B cell (primary cell): ENCODE results near the gene CHKA. TPM values are rescaled to one million over a fixed set of nuclear protein-coding genes. Genes with fewer than 3 reads are reported as not detected.

ENCODE experiments used
- ATAC-seq: fragments of 200-7000 bp; cut with Tn5 transposase; one replicate; pipeline ENCODE4 v1.10.0; 2021; ENCODE audit warnings: low read depth, mild to moderate bottlenecking, moderate number of reproducible peaks, moderate library complexity
- CTCF ChIA-PET: fragments of 350-600 bp; sonication (Branson Sonifier 250); formaldehyde crosslinking; loops from one replicate; lab custom pipeline; 2021; ENCODE audit warnings: antibody characterized with exemption, inconsistent platforms; lab: Charles Lee
- POLR2A ChIA-PET: fragments of 350-600 bp; sonication (Branson Sonifier 250); formaldehyde crosslinking; loops from one replicate; lab custom pipeline; 2021; ENCODE audit warnings: antibody characterized with exemption; lab: Charles Lee
- DNase-seq: peaks from one replicate; pipeline ENCODE4 v3.0.0; 2013
- H2AFZ ChIP-seq: 2 replicates; pipeline ENCODE4 v1.6.1; 2012; ENCODE audit warnings: mild to moderate bottlenecking, low read depth, low read length; ENCODE audit not compliant: insufficient read depth, poor library complexity, severe bottlenecking
- H3K27ac ChIP-seq, 2 donors: 1 replicate in 1 of 2; 2 replicates in 1 of 2; pipeline ENCODE4 v1.5.1; 2012 to 2013; ENCODE audit warnings: low read length in 2 of 2, mild to moderate bottlenecking in 2 of 2, moderate library complexity in 1 of 2
- H3K27me3 ChIP-seq, 4 experiments: fragments of 200-600 bp in 1 of 4; sonication (generic) in 1 of 4; replicated peaks in 1 of 4; 1 replicate in 2 of 4; 2 replicates in 2 of 4; pipeline versions ENCODE4 v1.6.1 to v1.7.0; 2013 to 2016; ENCODE audit warnings: low read length in 3 of 4, mild to moderate bottlenecking in 2 of 4, mixed read lengths in 1 of 4, moderate library complexity in 1 of 4; ENCODE audit not compliant: insufficient read depth in 4 of 4, control insufficient read depth in 3 of 4; ENCODE audit errors: control extremely low read depth in 1 of 4
- H3K36me3 ChIP-seq, 2 experiments: replicated peaks in 1 of 2; 1 replicate in 1 of 2; 2 replicates in 1 of 2; pipeline versions ENCODE4 v1.6.1 to v1.7.1; 2013; ENCODE audit warnings: low read length in 1 of 2; ENCODE audit not compliant: insufficient read depth in 2 of 2, control insufficient read depth in 1 of 2; ENCODE audit errors: control extremely low read depth in 1 of 2, extremely low read depth in 1 of 2
- H3K4me1 ChIP-seq, 2 donors: fragments of 200-600 bp in 1 of 2; sonication (generic) in 1 of 2; 1 replicate in 1 of 2; 2 replicates in 1 of 2; pipeline versions ENCODE4 v1.5.1 to v1.6.1; 2013 to 2017; ENCODE audit warnings: low read length in 2 of 2; ENCODE audit not compliant: control insufficient read depth in 2 of 2, insufficient read depth in 2 of 2
- H3K4me2 ChIP-seq: replicated peaks from 2 replicates; pipeline ENCODE3; 2012; ENCODE audit warnings: mild to moderate bottlenecking, low read depth, low read length; ENCODE audit not compliant: poor library complexity, severe bottlenecking
- H3K4me3 ChIP-seq, 5 experiments: fragments of 200-600 bp in 1 of 5; sonication (generic) in 1 of 5; 1 replicate in 3 of 5; 2 replicates in 2 of 5; pipeline versions ENCODE4 v1.5.1 to v1.7.0; 2011 to 2016; ENCODE audit warnings: low read length in 4 of 5, mild to moderate bottlenecking in 4 of 5, low read depth in 2 of 5, control low read depth in 1 of 5, moderate library complexity in 1 of 5; ENCODE audit not compliant: insufficient read depth in 1 of 5; ENCODE audit errors: control extremely low read depth in 1 of 5, extremely low read depth in 1 of 5
- H3K79me2 ChIP-seq: fragments of 200-600 bp; sonication (generic); one replicate; pipeline ENCODE4 v1.6.0; 2016; ENCODE audit warnings: low read length; ENCODE audit not compliant: control insufficient read depth, insufficient read depth
- H3K9ac ChIP-seq: fragments of 200-600 bp; sonication (generic); 2 replicates; pipeline ENCODE4 v1.6.1; 2017; ENCODE audit warnings: mild to moderate bottlenecking, low read length, moderate library complexity
- H3K9me3 ChIP-seq, 3 donors: one replicate each; pipeline versions ENCODE4 v1.6.1 to v1.7.1; 2013; ENCODE audit warnings: low read length in 2 of 3; ENCODE audit not compliant: control insufficient read depth in 2 of 3, insufficient read depth in 1 of 3; ENCODE audit errors: control extremely low read depth in 1 of 3
- H4K20me1 ChIP-seq: 2 replicates; pipeline ENCODE4 v1.6.0; 2012; ENCODE audit warnings: mild to moderate bottlenecking, low read length; ENCODE audit not compliant: insufficient read depth, control insufficient read depth, poor library complexity, severe bottlenecking
- H3K27ac Mint-ChIP-seq: one replicate; pipeline ENCODE4 v1.8.0; 2021; ENCODE audit warnings: mixed read lengths
- H3K27me3 Mint-ChIP-seq: one replicate; pipeline ENCODE4 v1.8.0; 2021; ENCODE audit warnings: mixed read lengths
- H3K4me1 Mint-ChIP-seq: one replicate; pipeline ENCODE4 v1.8.0; 2021; ENCODE audit warnings: mixed read lengths
- H3K4me3 Mint-ChIP-seq: one replicate; pipeline ENCODE4 v1.8.0; 2021; ENCODE audit warnings: mixed read lengths
- H3K9me3 Mint-ChIP-seq: one replicate; pipeline ENCODE4 v1.8.0; 2022; ENCODE audit warnings: mixed read lengths; ENCODE audit not compliant: insufficient read depth
- EZH2 ChIP-seq: IDR thresholded peaks from 2 replicates; pipeline ENCODE4 v1.6.1; 2012; ENCODE audit warnings: borderline replicate concordance, low read depth, mild to moderate bottlenecking, moderate library complexity, low read length; ENCODE audit not compliant: insufficient read depth, poor library complexity, severe bottlenecking
- WGBS: methylation state at CpG from one replicate; pipeline ENCODE4 v1.1.5; 2013; ENCODE audit warnings: missing lambda C conversion rate; ENCODE audit not compliant: insufficient coverage; 5-methylcytosine and 5-hydroxymethylcytosine counted together
- intact Hi-C: fragments of 100-400 bp; cut with micrococcal nuclease; formaldehyde crosslinking; loops from one replicate; pipeline ENCODE4 v1.10.0; 2022
- polyA plus RNA-seq: library from polyadenylated mRNA; depleted of rRNA; stranded (reverse); fragments of >200 nt; gene quantifications from 2 replicates; pipeline ENCODE4 v1.2.3, GENCODE V29; 2012
- total RNA-seq, 2 donors: library from RNA; stranded (reverse); fragments of 120-200 nt in 1 of 2; gene quantifications; 1 replicate in 1 of 2; 2 replicates in 1 of 2; pipeline versions ENCODE4 v1.2.3 to v1.2.4, GENCODE V29; 2013 to 2022
- TF ChIP-seq, protein P1 (sequence below): fragments of 200-600 bp; IDR thresholded peaks from one replicate; pipeline ENCODE4 v1.8.0; 2022; ENCODE audit warnings: antibody characterized with exemption, mild to moderate bottlenecking

Gene CHKA
- total and polyA plus RNA-seq, 2 donors (not counting 1 experiment from before 2014, with no cell fraction given), result 10.6 to 20.6 TPM

DNA sequence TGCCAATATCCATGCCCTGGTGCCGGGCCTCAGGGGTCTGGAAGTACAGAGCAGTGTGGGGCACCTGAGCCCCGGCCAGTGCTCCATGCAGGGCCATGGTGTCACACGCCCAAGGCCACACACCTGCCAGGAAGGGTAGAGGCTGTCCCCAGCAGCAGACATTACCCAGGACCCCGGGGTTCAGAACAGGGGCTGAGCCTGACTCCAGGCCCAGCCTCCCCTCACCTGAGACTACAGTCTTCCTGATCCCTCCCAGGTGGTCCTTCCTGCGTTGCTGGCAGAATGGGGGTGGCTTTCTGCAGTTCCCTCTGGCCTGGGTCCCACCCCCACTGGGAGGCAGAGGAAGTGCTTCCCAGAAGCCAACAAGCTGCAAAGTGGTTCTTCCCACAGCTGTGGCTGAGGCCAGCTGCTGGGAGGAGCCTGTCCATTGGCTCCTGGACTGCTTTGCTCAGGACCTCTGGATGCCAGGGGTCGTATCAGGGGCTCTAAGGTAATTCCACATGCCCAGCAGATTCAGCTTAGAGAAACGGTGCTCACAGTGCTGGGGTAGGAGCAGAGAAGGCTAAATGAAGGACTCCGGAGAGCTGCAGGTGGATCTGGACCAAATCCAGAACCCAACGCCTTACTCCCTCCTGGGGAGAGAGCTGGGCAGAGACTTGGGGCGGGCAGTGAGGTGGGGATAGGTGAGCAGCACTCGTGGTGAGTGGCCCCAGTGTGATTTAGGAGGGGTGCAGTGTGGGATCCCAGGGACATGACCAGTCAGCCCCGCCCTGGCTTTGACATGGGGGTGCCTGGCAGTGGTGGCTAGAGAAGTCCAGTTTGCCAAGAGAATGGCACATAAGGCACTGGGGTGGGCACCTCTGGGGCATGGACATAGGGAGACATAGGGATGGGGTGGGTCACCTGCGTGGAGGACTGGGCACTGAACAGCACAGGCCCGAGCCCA is 69.7 kb downstream of the CHKA start:
- ChIA-PET POLR2A (no interaction called here), CTCF (interaction anchor here (2.0 kb wide), 1 partner anchor 13 kb away, joined by 4 read pairs; the partner anchor contains the start of gene TCIRG1)
- Histone ChIP-seq H3K4me1 (no peaks in the 10 kb centered on the region), H3K9ac (no peak overlapping the region), H3K27me3 (no peaks in the 10 kb centered on the region), H3K4me2 (no peak overlapping the region), H3K79me2 (no peaks in the 10 kb centered on the region), H2AFZ (no peak overlapping the region), H4K20me1 (no peaks in the 10 kb centered on the region), H3K36me3 (peaks cover 0 to 50% of the 10 kb centered on the region in 2 experiments), H3K4me3 (no peak overlapping the region), H3K9me3 (no peaks in the 10 kb centered on the region), H3K27ac (no peak overlapping the region)
- Mint-ChIP-seq H3K27ac (peak overlapping the region; percentile 37), H3K9me3 (no peaks in the 10 kb centered on the region), H3K4me3 (no peak overlapping the region), H3K4me1 (no peaks in the 10 kb centered on the region), H3K27me3 (no peaks in the 10 kb centered on the region)
- intact Hi-C loops, result no loop called here
- DNase-seq (no peak), ATAC-seq (no peak)
- no peak for TF ChIP-seq EZH2
- TF ChIP-seq, protein P1, sequence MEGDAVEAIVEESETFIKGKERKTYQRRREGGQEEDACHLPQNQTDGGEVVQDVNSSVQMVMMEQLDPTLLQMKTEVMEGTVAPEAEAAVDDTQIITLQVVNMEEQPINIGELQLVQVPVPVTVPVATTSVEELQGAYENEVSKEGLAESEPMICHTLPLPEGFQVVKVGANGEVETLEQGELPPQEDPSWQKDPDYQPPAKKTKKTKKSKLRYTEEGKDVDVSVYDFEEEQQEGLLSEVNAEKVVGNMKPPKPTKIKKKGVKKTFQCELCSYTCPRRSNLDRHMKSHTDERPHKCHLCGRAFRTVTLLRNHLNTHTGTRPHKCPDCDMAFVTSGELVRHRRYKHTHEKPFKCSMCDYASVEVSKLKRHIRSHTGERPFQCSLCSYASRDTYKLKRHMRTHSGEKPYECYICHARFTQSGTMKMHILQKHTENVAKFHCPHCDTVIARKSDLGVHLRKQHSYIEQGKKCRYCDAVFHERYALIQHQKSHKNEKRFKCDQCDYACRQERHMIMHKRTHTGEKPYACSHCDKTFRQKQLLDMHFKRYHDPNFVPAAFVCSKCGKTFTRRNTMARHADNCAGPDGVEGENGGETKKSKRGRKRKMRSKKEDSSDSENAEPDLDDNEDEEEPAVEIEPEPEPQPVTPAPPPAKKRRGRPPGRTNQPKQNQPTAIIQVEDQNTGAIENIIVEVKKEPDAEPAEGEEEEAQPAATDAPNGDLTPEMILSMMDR, result no peak
- over 99% methylated on average over 13 of the region's 14 CpGs for WGBS

DNA sequence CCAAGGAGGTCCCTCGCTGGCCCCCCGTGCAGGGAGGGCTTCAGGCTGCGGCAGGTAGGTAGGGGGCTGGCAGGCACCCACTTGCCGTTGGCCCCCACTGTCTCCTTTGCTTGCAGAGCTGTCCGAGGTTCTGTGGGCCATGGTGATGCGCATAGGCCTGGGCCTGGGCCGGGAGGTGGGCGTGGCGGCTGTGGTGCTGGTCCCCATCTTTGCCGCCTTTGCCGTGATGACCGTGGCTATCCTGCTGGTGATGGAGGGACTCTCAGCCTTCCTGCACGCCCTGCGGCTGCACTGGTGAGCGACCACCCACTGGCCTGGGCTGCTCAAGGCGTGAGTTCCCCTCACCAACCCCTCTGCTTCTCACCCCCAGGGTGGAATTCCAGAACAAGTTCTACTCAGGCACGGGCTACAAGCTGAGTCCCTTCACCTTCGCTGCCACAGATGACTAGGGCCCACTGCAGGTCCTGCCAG is 70.8 kb downstream of the CHKA start:
- Histone ChIP-seq H3K4me3 (no peak overlapping the region), H3K9ac (no peak overlapping the region), H3K79me2 (no peaks in the 10 kb centered on the region), H4K20me1 (no peaks in the 10 kb centered on the region), H3K4me1 (no peaks in the 10 kb centered on the region), H2AFZ (no peak overlapping the region), H3K27ac (no peak overlapping the region), H3K4me2 (no peak overlapping the region), H3K9me3 (no peaks in the 10 kb centered on the region), H3K27me3 (no peaks in the 10 kb centered on the region), H3K36me3 (peaks cover 0 to 54% of the 10 kb centered on the region in 2 experiments)
- Mint-ChIP-seq H3K9me3 (no peaks in the 10 kb centered on the region), H3K27ac (no peak overlapping the region), H3K4me1 (no peaks in the 10 kb centered on the region), H3K27me3 (no peaks in the 10 kb centered on the region), H3K4me3 (no peak overlapping the region)
- ATAC-seq, result no peak
- 95% methylated on average over 17 of the region's 18 CpGs for WGBS
- no peak for TF ChIP-seq EZH2
- TF ChIP-seq, protein P1, result no peak
- no peak for DNase-seq
- POLR2A ChIA-PET, result no interaction called here
- CTCF ChIA-PET, result no interaction called here
- intact Hi-C loops, result no loop called here
